GM12892 (cell line): ENCODE measurements around the gene TMEM161A.

ENCODE experiments used
- POLR2A ChIP-seq: IDR thresholded peaks from 2 replicates; pipeline ENCODE4 v1.6.1; 2011; ENCODE audit warnings: low read depth, low read length, control low read depth
- POLR2AphosphoS5 ChIP-seq: IDR thresholded peaks from 2 replicates; pipeline ENCODE4 v1.6.1; 2011; ENCODE audit warnings: low read depth, low read length, control low read depth
- TAF1 ChIP-seq: IDR thresholded peaks from 2 replicates; pipeline ENCODE4 v1.6.1; 2011; ENCODE audit warnings: low read depth, mild to moderate bottlenecking, control low read depth, low read length, borderline replicate concordance

DNA sequence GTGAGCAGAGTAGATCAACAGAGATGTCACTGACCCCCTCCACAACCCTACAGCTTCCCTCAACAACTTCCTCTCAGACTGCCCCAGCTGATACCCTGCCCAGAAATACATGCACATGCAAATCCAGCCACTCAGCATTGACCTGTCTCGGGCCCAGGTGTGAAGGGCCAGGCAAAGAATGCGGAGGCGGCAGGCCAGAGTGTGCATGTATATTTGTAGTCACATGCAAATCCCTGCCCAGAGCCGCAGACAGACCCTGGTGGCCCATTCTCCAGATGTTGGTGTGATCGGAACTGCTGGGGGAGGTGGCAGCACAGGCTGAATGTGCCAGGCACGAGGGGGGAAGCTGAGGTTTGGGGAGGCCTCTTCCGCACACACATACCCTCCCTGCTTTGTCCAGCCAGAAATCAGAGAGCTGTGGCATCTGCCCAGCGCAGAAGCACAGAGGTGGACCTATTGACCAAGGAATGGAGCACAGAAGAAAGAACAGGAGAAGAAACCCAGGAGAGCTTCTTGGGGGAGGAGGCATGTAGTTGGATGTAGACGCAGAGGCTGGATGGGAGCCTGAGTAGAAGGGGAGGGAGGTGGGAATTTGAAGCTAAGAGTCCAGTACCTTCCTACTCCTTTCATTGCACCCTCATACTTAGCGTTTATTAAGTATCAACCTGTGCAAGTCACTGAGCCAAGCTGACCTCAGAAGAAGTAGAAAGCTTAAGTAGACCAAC is 17.4 kb upstream of the TMEM161A start:
- TF ChIP-seq POLR2A (no peak), TAF1 (no peak), POLR2AphosphoS5 (no peak)
